DLD1 (cell line): ENCODE results near the gene OR56A4.

Experiments used
- in situ Hi-C: cut with HindIII; loops from 2 replicates; pipeline ENCODE4 v1.10.0; 2017; ENCODE audit warnings: low sequenced_read_pairs

Gene OR56A4

GRCh38 chr11:6006846-6007245 is at the start of gene OR56A4:
Gene OR56A4, minus strand, starts transcription at chr11:6006946. Its CDS starts 3,954 bp downstream, at chr11:6002992.
- in situ Hi-C loops, result no loop called here

- in situ Hi-C loops, result no loop called here
Observed at GRCh38 chr11:6055569-6055968, 48.8 kb upstream of the OR56A4 start.

GRCh38 chr11:6052374-6052773 is 45.6 kb upstream of the OR56A4 start:
- in situ Hi-C loops, result no loop called here

GRCh38 chr11:6040874-6041273 is 34.1 kb upstream of the OR56A4 start:
- in situ Hi-C loops, result loop anchor here (5.0 kb wide), 1 partner anchor 49 kb away; no protein-coding TSS in a partner anchor

- in situ Hi-C loops, result no loop called here
Observed at GRCh38 chr11:6030708-6031405, 24.1 kb upstream of the OR56A4 start, which contains the start of gene OR56A1. Gene OR56A1, minus strand, starts transcription at chr11:6030758. Its CDS starts 3,066 bp downstream, at chr11:6027692.

GRCh38 chr11:6027501-6027900 is 20.8 kb upstream of the OR56A4 start:
- in situ Hi-C loops, result no loop called here

- in situ Hi-C loops, result no loop called here
Observed at GRCh38 chr11:6025056-6025455, 18.3 kb upstream of the OR56A4 start.

- in situ Hi-C loops, result no loop called here
Observed at GRCh38 chr11:6022956-6023355, 16.2 kb upstream of the OR56A4 start.

- in situ Hi-C loops, result no loop called here
Observed at GRCh38 chr11:6013042-6013441, 6.3 kb upstream of the OR56A4 start.

- in situ Hi-C loops, result no loop called here
Observed at GRCh38 chr11:6012035-6012668, 5.4 kb upstream of the OR56A4 start.

- in situ Hi-C loops, result no loop called here
Observed at GRCh38 chr11:6006395-6006794, 351 bp downstream of the OR56A4 start.

GRCh38 chr11:6002202-6002699 is 4.5 kb downstream of the OR56A4 start:
- in situ Hi-C loops, result no loop called here

- in situ Hi-C loops, result loop anchor here (5.0 kb wide), 1 partner anchor 48 kb away; no protein-coding TSS in a partner anchor
Observed at GRCh38 chr11:5994791-5995190, 12.0 kb downstream of the OR56A4 start.

GRCh38 chr11:5992604-5993251 is 14.0 kb downstream of the OR56A4 start:
- in situ Hi-C loops, result loop anchor here (5.0 kb wide), 1 partner anchor 50 kb away; no protein-coding TSS in a partner anchor

- in situ Hi-C loops, result loop anchor here (5.0 kb wide), 1 partner anchor 50 kb away; no protein-coding TSS in a partner anchor
Observed at GRCh38 chr11:5992150-5992549, 14.6 kb downstream of the OR56A4 start.

GRCh38 chr11:5989203-5989602 is 17.5 kb downstream of the OR56A4 start:
- in situ Hi-C loops, result no loop called here

- in situ Hi-C loops, result no loop called here
Observed at GRCh38 chr11:5986885-5987284, 19.9 kb downstream of the OR56A4 start, which contains the start of gene OR52L1. Gene OR52L1, minus strand, starts transcription at chr11:5986985. Its CDS starts 55 bp downstream, at chr11:5986930.

GRCh38 chr11:5983443-5983842 is 23.3 kb downstream of the OR56A4 start:
- in situ Hi-C loops, result no loop called here

GRCh38 chr11:5973530-5973929 is 33.2 kb downstream of the OR56A4 start:
- in situ Hi-C loops, result no loop called here

GRCh38 chr11:5968394-5968793 is 38.4 kb downstream of the OR56A4 start, which contains the start of gene OR56A5:
Gene OR56A5, minus strand, starts transcription at chr11:5968494. Its CDS starts 0 bp downstream, at chr11:5968494.
- in situ Hi-C loops, result no loop called here

- in situ Hi-C loops, result no loop called here
Observed at GRCh38 chr11:5967708-5968107, 39.0 kb downstream of the OR56A4 start.
